HEK293 (cell line): Measurements from ENCODE around the gene C19orf25.

Source experiments
- BCL11A ChIP-seq: fragments of 450-650 bp; formaldehyde crosslinking; IDR thresholded peaks from 2 replicates; pipeline ENCODE4 v1.5.1; 2016; ENCODE audit warnings: low read depth, missing biosample characterization, missing genetic modification characterization
- EGR2 ChIP-seq: fragments of 450-650 bp; formaldehyde crosslinking; IDR thresholded peaks from 2 replicates; pipeline ENCODE4 v1.5.1; 2016; ENCODE audit warnings: low read depth, missing biosample characterization, missing genetic modification characterization
- GLIS1 ChIP-seq: fragments of 450-650 bp; formaldehyde crosslinking; IDR thresholded peaks from 2 replicates; pipeline ENCODE4 v1.5.1; 2016; ENCODE audit warnings: missing biosample characterization, missing genetic modification characterization
- HOXD13 ChIP-seq: sonication (generic); formaldehyde crosslinking; IDR thresholded peaks from 2 replicates; pipeline ENCODE4 v1.8.0; 2022; ENCODE audit warnings: missing genetic modification reagents, borderline replicate concordance
- KLF16 ChIP-seq: fragments of 450-650 bp; formaldehyde crosslinking; IDR thresholded peaks from 2 replicates; pipeline ENCODE4 v1.5.1; 2017; ENCODE audit warnings: missing biosample characterization, missing genetic modification characterization
- KLF8 ChIP-seq: fragments of 450-650 bp; formaldehyde crosslinking; IDR thresholded peaks from 2 replicates; pipeline ENCODE4 v1.5.1; 2016; ENCODE audit warnings: missing biosample characterization, missing genetic modification characterization
- RBAK ChIP-seq: fragments of 450-650 bp; formaldehyde crosslinking; IDR thresholded peaks from 2 replicates; pipeline ENCODE4 v1.5.1; 2016; ENCODE audit warnings: missing biosample characterization, missing genetic modification characterization
- ZBTB20 ChIP-seq: fragments of 450-650 bp; formaldehyde crosslinking; IDR thresholded peaks from 2 replicates; pipeline ENCODE4 v1.5.1; 2016; ENCODE audit warnings: missing biosample characterization, missing genetic modification characterization
- ZBTB48 ChIP-seq: fragments of 450-650 bp; formaldehyde crosslinking; IDR thresholded peaks from 2 replicates; pipeline ENCODE4 v1.5.1; 2016; ENCODE audit warnings: missing biosample characterization, missing genetic modification characterization
- ZEB2 ChIP-seq: fragments of 450-650 bp; formaldehyde crosslinking; IDR thresholded peaks from 2 replicates; pipeline ENCODE4 v1.5.1; 2016; ENCODE audit warnings: missing biosample characterization, missing genetic modification characterization
- ZFP3 ChIP-seq: fragments of 450-650 bp; formaldehyde crosslinking; IDR thresholded peaks from 2 replicates; pipeline ENCODE4 v1.5.1; 2016; ENCODE audit warnings: low read depth, missing biosample characterization, missing genetic modification characterization
- ZIC2 ChIP-seq: fragments of 450-650 bp; formaldehyde crosslinking; IDR thresholded peaks from 2 replicates; pipeline ENCODE4 v1.5.1; 2016; ENCODE audit warnings: missing biosample characterization, missing genetic modification characterization
- ZNF184 ChIP-seq: fragments of 450-650 bp; IDR thresholded peaks from 2 replicates; pipeline ENCODE4 v1.5.1; 2018; ENCODE audit warnings: missing biosample characterization, mild to moderate bottlenecking, missing genetic modification characterization
- ZNF2 ChIP-seq: fragments of 450-650 bp; formaldehyde crosslinking; IDR thresholded peaks from 2 replicates; pipeline ENCODE4 v1.5.1; 2016; ENCODE audit warnings: missing biosample characterization, missing genetic modification characterization
- ZNF311 ChIP-seq: fragments of 450-650 bp; formaldehyde crosslinking; IDR thresholded peaks from 2 replicates; pipeline ENCODE4 v1.5.1; 2017; ENCODE audit warnings: missing biosample characterization, missing genetic modification characterization, borderline replicate concordance
- ZNF324 ChIP-seq: fragments of 450-650 bp; formaldehyde crosslinking; IDR thresholded peaks from 2 replicates; pipeline ENCODE4 v1.5.1; 2016; ENCODE audit warnings: missing biosample characterization, missing genetic modification characterization
- ZNF341 ChIP-seq: fragments of 450-650 bp; formaldehyde crosslinking; IDR thresholded peaks from 2 replicates; pipeline ENCODE4; 2016; ENCODE audit warnings: low read depth, missing biosample characterization, missing genetic modification characterization
- ZNF404 ChIP-seq: fragments of 450-650 bp; formaldehyde crosslinking; IDR thresholded peaks from 2 replicates; pipeline ENCODE4 v1.5.1; 2017; ENCODE audit warnings: missing biosample characterization, missing genetic modification characterization
- ZNF473 ChIP-seq: fragments of 450-650 bp; formaldehyde crosslinking; IDR thresholded peaks from 2 replicates; pipeline ENCODE4 v1.5.1; 2017; ENCODE audit warnings: missing biosample characterization, missing genetic modification characterization
- ZNF600 ChIP-seq: fragments of 450-650 bp; formaldehyde crosslinking; IDR thresholded peaks from 2 replicates; pipeline ENCODE4 v1.5.1; 2016; ENCODE audit warnings: missing biosample characterization, missing genetic modification characterization
- ZNF610 ChIP-seq: fragments of 450-650 bp; formaldehyde crosslinking; IDR thresholded peaks from 2 replicates; pipeline ENCODE4 v1.5.1; 2016; ENCODE audit warnings: missing biosample characterization, missing genetic modification characterization, borderline replicate concordance
- ZNF621 ChIP-seq: fragments of 450-650 bp; formaldehyde crosslinking; IDR thresholded peaks from 2 replicates; pipeline ENCODE4 v1.5.1; 2017; ENCODE audit warnings: missing biosample characterization, missing genetic modification characterization
- ZNF792 ChIP-seq: fragments of 450-650 bp; formaldehyde crosslinking; IDR thresholded peaks from 2 replicates; pipeline ENCODE4 v1.5.1; 2016; ENCODE audit warnings: missing biosample characterization, missing genetic modification characterization
- TF ChIP-seq, protein P1 (sequence below): fragments of 450-650 bp; formaldehyde crosslinking; IDR thresholded peaks from 2 replicates; pipeline ENCODE4 v1.5.0; 2017; ENCODE audit warnings: missing biosample characterization, missing genetic modification characterization, borderline replicate concordance
- TF ChIP-seq, protein P2 (sequence below): fragments of 450-650 bp; formaldehyde crosslinking; IDR thresholded peaks from 2 replicates; pipeline ENCODE4 v1.5.1; 2016; ENCODE audit warnings: missing biosample characterization, missing genetic modification characterization
- TF ChIP-seq, protein P3 (sequence below): fragments of 450-650 bp; formaldehyde crosslinking; optimal IDR thresholded peaks from 2 replicates; pipeline ENCODE3; 2016; ENCODE audit warnings: missing biosample characterization, mild to moderate bottlenecking, missing genetic modification characterization
- TF ChIP-seq, protein P4 (sequence below): fragments of 450-650 bp; formaldehyde crosslinking; IDR thresholded peaks from 2 replicates; pipeline ENCODE4 v1.5.1; 2016; ENCODE audit warnings: missing biosample characterization, missing genetic modification characterization
- TF ChIP-seq, protein P5 (sequence below): fragments of 450-650 bp; formaldehyde crosslinking; conservative IDR thresholded peaks from 2 replicates; pipeline ENCODE4 v1.5.1; 2016; ENCODE audit warnings: low read depth, missing biosample characterization, missing genetic modification characterization

The C19orf25 gene

DNA sequence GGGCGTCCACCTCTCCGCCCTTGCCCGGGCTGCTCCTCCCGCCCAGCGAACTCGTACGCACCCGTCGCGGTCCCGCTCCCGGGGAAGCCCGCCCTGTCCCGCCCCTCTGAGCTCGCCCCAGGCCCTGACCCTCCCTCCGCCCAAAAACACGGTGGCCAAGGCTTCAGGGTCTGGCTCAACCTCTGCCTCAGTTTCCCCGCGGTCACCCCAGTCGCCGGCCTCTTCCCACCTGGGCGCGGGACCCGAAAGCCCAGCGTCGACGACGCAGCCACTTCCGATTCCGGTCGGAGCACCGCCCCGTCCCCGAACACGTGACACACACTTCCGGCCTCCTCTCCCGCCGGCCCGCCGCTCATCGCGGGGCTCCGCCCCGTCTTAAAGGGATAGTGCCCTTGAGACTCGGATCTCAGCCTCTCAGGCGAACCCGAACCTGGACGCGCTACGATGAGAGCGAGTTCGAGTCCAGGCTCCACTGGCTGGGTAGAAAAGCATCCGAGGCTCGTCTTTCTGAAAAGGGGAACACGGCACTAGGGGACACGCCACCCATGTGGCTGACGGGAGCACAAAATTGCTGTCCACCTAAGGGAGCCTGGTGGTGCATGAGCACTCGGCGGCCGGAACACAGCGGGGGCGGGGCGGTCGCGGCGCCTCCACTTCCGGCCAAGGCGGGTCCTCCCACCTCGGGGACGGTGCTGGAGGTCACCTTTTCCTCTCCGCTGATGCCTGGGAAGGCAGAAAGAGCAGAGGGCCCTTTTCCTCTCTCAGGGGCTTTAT is at the start of gene C19orf25 (continued):
- peak; percentile 63 for TF ChIP-seq ZNF184 (tag by site-specific recombination)
- TF ChIP-seq ZNF621 (tag by site-specific recombination), result no peak
- TF ChIP-seq ZFP3, result peak; percentile 99
- TF ChIP-seq, protein P1, sequence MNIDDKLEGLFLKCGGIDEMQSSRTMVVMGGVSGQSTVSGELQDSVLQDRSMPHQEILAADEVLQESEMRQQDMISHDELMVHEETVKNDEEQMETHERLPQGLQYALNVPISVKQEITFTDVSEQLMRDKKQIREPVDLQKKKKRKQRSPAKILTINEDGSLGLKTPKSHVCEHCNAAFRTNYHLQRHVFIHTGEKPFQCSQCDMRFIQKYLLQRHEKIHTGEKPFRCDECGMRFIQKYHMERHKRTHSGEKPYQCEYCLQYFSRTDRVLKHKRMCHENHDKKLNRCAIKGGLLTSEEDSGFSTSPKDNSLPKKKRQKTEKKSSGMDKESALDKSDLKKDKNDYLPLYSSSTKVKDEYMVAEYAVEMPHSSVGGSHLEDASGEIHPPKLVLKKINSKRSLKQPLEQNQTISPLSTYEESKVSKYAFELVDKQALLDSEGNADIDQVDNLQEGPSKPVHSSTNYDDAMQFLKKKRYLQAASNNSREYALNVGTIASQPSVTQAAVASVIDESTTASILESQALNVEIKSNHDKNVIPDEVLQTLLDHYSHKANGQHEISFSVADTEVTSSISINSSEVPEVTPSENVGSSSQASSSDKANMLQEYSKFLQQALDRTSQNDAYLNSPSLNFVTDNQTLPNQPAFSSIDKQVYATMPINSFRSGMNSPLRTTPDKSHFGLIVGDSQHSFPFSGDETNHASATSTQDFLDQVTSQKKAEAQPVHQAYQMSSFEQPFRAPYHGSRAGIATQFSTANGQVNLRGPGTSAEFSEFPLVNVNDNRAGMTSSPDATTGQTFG, result no peak
- TF ChIP-seq ZNF324 (tag by site-specific recombination), result 0 out of 2 replicates have a peak, but pooled peaks have one; percentile 75
- TF ChIP-seq EGR2, result peak; percentile 74
- TF ChIP-seq, protein P2, sequence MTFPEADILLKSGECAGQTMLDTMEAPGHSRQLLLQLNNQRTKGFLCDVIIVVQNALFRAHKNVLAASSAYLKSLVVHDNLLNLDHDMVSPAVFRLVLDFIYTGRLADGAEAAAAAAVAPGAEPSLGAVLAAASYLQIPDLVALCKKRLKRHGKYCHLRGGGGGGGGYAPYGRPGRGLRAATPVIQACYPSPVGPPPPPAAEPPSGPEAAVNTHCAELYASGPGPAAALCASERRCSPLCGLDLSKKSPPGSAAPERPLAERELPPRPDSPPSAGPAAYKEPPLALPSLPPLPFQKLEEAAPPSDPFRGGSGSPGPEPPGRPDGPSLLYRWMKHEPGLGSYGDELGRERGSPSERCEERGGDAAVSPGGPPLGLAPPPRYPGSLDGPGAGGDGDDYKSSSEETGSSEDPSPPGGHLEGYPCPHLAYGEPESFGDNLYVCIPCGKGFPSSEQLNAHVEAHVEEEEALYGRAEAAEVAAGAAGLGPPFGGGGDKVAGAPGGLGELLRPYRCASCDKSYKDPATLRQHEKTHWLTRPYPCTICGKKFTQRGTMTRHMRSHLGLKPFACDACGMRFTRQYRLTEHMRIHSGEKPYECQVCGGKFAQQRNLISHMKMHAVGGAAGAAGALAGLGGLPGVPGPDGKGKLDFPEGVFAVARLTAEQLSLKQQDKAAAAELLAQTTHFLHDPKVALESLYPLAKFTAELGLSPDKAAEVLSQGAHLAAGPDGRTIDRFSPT (tag by site-specific recombination), result no peak
- TF ChIP-seq ZNF2 (tag by site-specific recombination), result peak; percentile 87; the same call in 1 of the 2 replicates
- TF ChIP-seq, protein P3, sequence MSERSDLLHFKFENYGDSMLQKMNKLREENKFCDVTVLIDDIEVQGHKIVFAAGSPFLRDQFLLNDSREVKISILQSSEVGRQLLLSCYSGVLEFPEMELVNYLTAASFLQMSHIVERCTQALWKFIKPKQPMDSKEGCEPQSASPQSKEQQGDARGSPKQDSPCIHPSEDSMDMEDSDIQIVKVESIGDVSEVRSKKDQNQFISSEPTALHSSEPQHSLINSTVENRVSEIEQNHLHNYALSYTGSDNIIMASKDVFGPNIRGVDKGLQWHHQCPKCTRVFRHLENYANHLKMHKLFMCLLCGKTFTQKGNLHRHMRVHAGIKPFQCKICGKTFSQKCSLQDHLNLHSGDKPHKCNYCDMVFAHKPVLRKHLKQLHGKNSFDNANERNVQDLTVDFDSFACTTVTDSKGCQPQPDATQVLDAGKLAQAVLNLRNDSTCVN (tag by site-specific recombination), result peak; percentile 72
- TF ChIP-seq ZNF311, result no peak
- no peak for TF ChIP-seq ZNF404 (tag by site-specific recombination)
- no peak for TF ChIP-seq RBAK (tag by site-specific recombination)
- TF ChIP-seq ZIC2 (tag by site-specific recombination), result peak; percentile 65; the same call in 1 of the 2 replicates
- TF ChIP-seq ZNF600 (tag by site-specific recombination), result peak; percentile 71; the same call in 1 of the 2 replicates
- TF ChIP-seq GLIS1, result peak; percentile 73
- peak; percentile 20; the same call in 1 of the 2 replicates for TF ChIP-seq ZNF610 (tag by site-specific recombination)
- TF ChIP-seq, protein P4, sequence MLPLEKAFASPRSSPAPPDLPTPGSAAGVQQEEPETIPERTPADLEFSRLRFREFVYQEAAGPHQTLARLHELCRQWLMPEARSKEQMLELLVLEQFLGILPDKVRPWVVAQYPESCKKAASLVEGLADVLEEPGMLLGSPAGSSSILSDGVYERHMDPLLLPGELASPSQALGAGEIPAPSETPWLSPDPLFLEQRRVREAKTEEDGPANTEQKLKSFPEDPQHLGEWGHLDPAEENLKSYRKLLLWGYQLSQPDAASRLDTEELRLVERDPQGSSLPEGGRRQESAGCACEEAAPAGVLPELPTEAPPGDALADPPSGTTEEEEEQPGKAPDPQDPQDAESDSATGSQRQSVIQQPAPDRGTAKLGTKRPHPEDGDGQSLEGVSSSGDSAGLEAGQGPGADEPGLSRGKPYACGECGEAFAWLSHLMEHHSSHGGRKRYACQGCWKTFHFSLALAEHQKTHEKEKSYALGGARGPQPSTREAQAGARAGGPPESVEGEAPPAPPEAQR (tag by site-specific recombination), result no peak
- TF ChIP-seq ZNF792 (tag by site-specific recombination), result no peak
- TF ChIP-seq ZNF473, result no peak
- TF ChIP-seq ZBTB20 (tag by site-specific recombination), result peak; percentile 27; the same call in 1 of the 2 replicates
- TF ChIP-seq HOXD13, result no peak
- peak; percentile 34; the same call in 1 of the 2 replicates for TF ChIP-seq ZNF341 (tag by site-specific recombination)
- TF ChIP-seq KLF16 (tag by site-specific recombination), result peak; percentile 81
- TF ChIP-seq, protein P5, sequence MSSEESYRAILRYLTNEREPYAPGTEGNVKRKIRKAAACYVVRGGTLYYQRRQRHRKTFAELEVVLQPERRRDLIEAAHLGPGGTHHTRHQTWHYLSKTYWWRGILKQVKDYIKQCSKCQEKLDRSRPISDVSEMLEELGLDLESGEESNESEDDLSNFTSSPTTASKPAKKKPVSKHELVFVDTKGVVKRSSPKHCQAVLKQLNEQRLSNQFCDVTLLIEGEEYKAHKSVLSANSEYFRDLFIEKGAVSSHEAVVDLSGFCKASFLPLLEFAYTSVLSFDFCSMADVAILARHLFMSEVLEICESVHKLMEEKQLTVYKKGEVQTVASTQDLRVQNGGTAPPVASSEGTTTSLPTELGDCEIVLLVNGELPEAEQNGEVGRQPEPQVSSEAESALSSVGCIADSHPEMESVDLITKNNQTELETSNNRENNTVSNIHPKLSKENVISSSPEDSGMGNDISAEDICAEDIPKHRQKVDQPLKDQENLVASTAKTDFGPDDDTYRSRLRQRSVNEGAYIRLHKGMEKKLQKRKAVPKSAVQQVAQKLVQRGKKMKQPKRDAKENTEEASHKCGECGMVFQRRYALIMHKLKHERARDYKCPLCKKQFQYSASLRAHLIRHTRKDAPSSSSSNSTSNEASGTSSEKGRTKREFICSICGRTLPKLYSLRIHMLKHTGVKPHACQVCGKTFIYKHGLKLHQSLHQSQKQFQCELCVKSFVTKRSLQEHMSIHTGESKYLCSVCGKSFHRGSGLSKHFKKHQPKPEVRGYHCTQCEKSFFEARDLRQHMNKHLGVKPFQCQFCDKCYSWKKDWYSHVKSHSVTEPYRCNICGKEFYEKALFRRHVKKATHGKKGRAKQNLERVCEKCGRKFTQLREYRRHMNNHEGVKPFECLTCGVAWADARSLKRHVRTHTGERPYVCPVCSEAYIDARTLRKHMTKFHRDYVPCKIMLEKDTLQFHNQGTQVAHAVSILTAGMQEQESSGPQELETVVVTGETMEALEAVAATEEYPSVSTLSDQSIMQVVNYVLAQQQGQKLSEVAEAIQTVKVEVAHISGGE (tag by site-specific recombination), result peak; percentile 96
- peak; percentile 82 for TF ChIP-seq KLF8 (tag by site-specific recombination)
- peak; percentile 86 for TF ChIP-seq ZBTB48
- TF ChIP-seq ZEB2 (tag by site-specific recombination), result peak; percentile 82; the same call in 1 of the 2 replicates
- peak; percentile 66; the same call in 1 of the 2 replicates for TF ChIP-seq BCL11A (tag by site-specific recombination)
